Panc1 (cell line): ENCODE data around the gene ITGA11. TPM values are rescaled to one million over a fixed set of nuclear protein-coding genes. Genes with fewer than 3 reads are reported as not detected.

Experiments
- ATAC-seq: fragments of 200-7000 bp; cut with Tn5 transposase; 2 replicates; pipeline ENCODE4 v1.9.1; 2020; ENCODE audit warnings: mild to moderate bottlenecking, moderate library complexity
- BruUV-seq: library from RNA; stranded (reverse); fragments of 400-500 nt; replicated peaks from 2 replicates; lab custom pipeline; 2021; lab: Mats Ljungman, UMichigan
- CTCF ChIA-PET: fragments of 300-600 bp; sonication (Branson Sonifier 250); formaldehyde crosslinking; loops from one replicate; lab custom pipeline; 2022; ENCODE audit warnings: antibody characterized with exemption; lab: Charles Lee
- POLR2A ChIA-PET: fragments of 300-600 bp; sonication (Branson Sonifier 250); formaldehyde crosslinking; loops from one replicate; lab custom pipeline; 2022; ENCODE audit warnings: antibody characterized with exemption; lab: Charles Lee
- DNase-seq: peaks from one replicate; pipeline ENCODE4 v3.0.0-alpha.2; 2010; ENCODE audit warnings: low read depth, low spot score
- H3K27ac ChIP-seq: 2 replicates; pipeline ENCODE4 v1.5.1; 2011; ENCODE audit warnings: mild to moderate bottlenecking, low read length, inconsistent platforms
- H3K27me3 ChIP-seq: fragments of 200-500 bp; sonication (Bioruptor generic); 2 replicates; pipeline ENCODE4 v1.6.0; 2014; ENCODE audit warnings: low read length, inconsistent platforms; ENCODE audit not compliant: control insufficient read depth, insufficient read depth
- H3K36me3 ChIP-seq: fragments of 200-500 bp; sonication (Bioruptor generic); 2 replicates; pipeline ENCODE4 v1.5.1; 2014; ENCODE audit warnings: inconsistent platforms, mild to moderate bottlenecking, low read length, moderate library complexity; ENCODE audit not compliant: control insufficient read depth, insufficient read depth
- H3K4me1 ChIP-seq: 2 replicates; pipeline ENCODE4 v1.5.1; 2011; ENCODE audit warnings: inconsistent platforms, mild to moderate bottlenecking, low read length, moderate library complexity; ENCODE audit not compliant: control insufficient read depth, insufficient read depth
- H3K4me3 ChIP-seq, 2 experiments: 2 replicates each; pipeline ENCODE4 v1.5.1; 2011 to 2012; ENCODE audit warnings: low read depth in 2 of 2, low read length in 2 of 2, mild to moderate bottlenecking in 2 of 2, inconsistent platforms in 1 of 2, moderate library complexity in 1 of 2
- H3K9me3 ChIP-seq: fragments of 200-500 bp; sonication (Bioruptor generic); 2 replicates; pipeline ENCODE4 v1.5.1; 2014; ENCODE audit warnings: low read depth, mild to moderate bottlenecking, inconsistent platforms, low read length, moderate library complexity; ENCODE audit not compliant: control insufficient read depth, insufficient read depth
- POLR2AphosphoS5 ChIP-seq: IDR thresholded peaks from 2 replicates; pipeline ENCODE4 v1.6.1; 2012; ENCODE audit warnings: mild to moderate bottlenecking, low read depth, low read length, moderate library complexity
- SIN3A ChIP-seq: IDR thresholded peaks from 2 replicates; pipeline ENCODE4 v1.6.1; 2012; ENCODE audit warnings: low read depth, mild to moderate bottlenecking, low read length, moderate library complexity, borderline replicate concordance; ENCODE audit not compliant: insufficient read depth
- TCF7L2 ChIP-seq: IDR thresholded peaks from 2 replicates; pipeline ENCODE4 v1.6.1; 2011; ENCODE audit warnings: mild to moderate bottlenecking, low read depth, low read length, inconsistent platforms
- in situ Hi-C: cut with HindIII; loops from 2 replicates; pipeline ENCODE4 v1.10.0; 2016; ENCODE audit warnings: low sequenced_read_pairs, low pct_unique_long_range_greater_than_20kb
- intact Hi-C: fragments of 100-400 bp; cut with micrococcal nuclease; formaldehyde crosslinking; loops from one replicate; pipeline ENCODE4 v1.10.0; 2022; ENCODE audit not compliant: unreplicated experiment
- total RNA-seq: library from RNA; stranded (reverse); gene quantifications from one replicate; pipeline ENCODE4 v1.2.1, GENCODE V29; 2021; ENCODE audit not compliant: unreplicated experiment
- TF ChIP-seq, protein P1 (sequence below), 2 experiments: IDR thresholded peaks; 2 replicates each; pipeline ENCODE4 v1.6.1; 2011 to 2012; ENCODE audit warnings: low read depth in 2 of 2, control low read depth in 1 of 2, low read length in 1 of 2, mild to moderate bottlenecking in 1 of 2, moderate library complexity in 1 of 2; ENCODE audit not compliant: insufficient read depth in 1 of 2
- TF ChIP-seq, protein P2 (sequence below): fragments of 450-650 bp; IDR thresholded peaks from 2 replicates; pipeline ENCODE4 v1.5.1; 2017; ENCODE audit warnings: mild to moderate bottlenecking

ITGA11 gene
- total RNA-seq, 1 experiment from 2014 or later = 0.28 TPM

DNA sequence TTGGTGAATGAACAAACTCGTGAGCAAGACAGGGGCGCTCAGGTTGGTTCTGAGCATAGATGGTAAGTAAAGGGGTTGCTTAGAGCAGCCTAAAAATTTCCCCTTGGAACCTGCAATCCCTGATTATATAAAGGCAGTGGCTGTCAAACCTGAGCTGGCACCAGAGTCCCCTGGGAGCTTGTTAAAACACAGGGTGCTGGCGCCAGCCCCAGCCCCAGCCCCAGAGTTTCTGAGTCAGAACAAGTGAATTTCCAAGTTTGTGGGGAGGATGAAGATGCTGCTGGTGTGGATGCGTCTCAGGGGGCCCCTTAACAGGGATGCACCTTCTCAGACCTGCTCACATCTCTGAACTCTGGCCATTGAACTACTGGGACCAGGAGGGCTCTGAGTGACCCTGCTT lies 106.2 kb downstream of the ITGA11 start:
- Histone ChIP-seq H3K36me3 (no peaks in the 10 kb centered on the region), H3K9me3 (no peaks in the 10 kb centered on the region), H3K27me3 (no peaks in the 10 kb centered on the region; the same call in 1 of the 2 replicates), H3K27ac (no peak overlapping the region), H3K4me1 (no peaks in the 10 kb centered on the region), H3K4me3 (no peak overlapping the region)
- in situ Hi-C loops (no loop called here), intact Hi-C loops (no loop called here)
- BruUV-seq = no TSS peak
- no peak for ATAC-seq
- no peak for DNase-seq
- CTCF ChIA-PET = no interaction called here
- TF ChIP-seq SIN3A = no peak
- TF ChIP-seq, protein P1, sequence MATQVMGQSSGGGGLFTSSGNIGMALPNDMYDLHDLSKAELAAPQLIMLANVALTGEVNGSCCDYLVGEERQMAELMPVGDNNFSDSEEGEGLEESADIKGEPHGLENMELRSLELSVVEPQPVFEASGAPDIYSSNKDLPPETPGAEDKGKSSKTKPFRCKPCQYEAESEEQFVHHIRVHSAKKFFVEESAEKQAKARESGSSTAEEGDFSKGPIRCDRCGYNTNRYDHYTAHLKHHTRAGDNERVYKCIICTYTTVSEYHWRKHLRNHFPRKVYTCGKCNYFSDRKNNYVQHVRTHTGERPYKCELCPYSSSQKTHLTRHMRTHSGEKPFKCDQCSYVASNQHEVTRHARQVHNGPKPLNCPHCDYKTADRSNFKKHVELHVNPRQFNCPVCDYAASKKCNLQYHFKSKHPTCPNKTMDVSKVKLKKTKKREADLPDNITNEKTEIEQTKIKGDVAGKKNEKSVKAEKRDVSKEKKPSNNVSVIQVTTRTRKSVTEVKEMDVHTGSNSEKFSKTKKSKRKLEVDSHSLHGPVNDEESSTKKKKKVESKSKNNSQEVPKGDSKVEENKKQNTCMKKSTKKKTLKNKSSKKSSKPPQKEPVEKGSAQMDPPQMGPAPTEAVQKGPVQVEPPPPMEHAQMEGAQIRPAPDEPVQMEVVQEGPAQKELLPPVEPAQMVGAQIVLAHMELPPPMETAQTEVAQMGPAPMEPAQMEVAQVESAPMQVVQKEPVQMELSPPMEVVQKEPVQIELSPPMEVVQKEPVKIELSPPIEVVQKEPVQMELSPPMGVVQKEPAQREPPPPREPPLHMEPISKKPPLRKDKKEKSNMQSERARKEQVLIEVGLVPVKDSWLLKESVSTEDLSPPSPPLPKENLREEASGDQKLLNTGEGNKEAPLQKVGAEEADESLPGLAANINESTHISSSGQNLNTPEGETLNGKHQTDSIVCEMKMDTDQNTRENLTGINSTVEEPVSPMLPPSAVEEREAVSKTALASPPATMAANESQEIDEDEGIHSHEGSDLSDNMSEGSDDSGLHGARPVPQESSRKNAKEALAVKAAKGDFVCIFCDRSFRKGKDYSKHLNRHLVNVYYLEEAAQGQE (IDR thresholded peaks at IDR 0.05; ENCODE audit: insufficient read depth in 1 of 2, low read depth in 2 of 2, low read length in 1 of 2) = no peak
- no peak for TF ChIP-seq POLR2AphosphoS5
- TF ChIP-seq TCF7L2 = no peak
- TF ChIP-seq, protein P2, sequence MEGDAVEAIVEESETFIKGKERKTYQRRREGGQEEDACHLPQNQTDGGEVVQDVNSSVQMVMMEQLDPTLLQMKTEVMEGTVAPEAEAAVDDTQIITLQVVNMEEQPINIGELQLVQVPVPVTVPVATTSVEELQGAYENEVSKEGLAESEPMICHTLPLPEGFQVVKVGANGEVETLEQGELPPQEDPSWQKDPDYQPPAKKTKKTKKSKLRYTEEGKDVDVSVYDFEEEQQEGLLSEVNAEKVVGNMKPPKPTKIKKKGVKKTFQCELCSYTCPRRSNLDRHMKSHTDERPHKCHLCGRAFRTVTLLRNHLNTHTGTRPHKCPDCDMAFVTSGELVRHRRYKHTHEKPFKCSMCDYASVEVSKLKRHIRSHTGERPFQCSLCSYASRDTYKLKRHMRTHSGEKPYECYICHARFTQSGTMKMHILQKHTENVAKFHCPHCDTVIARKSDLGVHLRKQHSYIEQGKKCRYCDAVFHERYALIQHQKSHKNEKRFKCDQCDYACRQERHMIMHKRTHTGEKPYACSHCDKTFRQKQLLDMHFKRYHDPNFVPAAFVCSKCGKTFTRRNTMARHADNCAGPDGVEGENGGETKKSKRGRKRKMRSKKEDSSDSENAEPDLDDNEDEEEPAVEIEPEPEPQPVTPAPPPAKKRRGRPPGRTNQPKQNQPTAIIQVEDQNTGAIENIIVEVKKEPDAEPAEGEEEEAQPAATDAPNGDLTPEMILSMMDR = no peak
- POLR2A ChIA-PET = no interaction called here

DNA sequence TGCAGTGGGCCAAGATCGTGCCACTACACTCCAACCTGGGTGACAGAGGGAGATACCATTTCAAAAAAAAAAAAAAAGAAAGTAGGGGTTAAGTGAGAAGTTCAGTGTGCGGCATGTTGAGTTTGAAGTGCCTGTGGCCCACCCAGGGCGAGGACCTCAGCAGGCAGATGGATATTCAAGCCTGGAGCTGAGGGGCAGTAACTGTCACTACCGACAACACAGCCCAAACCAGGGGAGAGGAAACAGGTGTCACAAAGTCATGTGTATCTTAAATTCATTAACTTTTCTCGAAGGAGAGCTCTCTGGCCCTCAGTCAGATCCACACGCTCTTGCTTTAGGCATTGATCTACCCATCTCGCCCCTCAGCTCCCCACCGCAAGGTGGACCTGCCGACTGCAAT lies 109.2 kb downstream of the ITGA11 start:
- intact Hi-C loops (no loop called here), in situ Hi-C loops (no loop called here)
- Histone ChIP-seq H3K27ac (no peak overlapping the region), H3K4me3 (no peak overlapping the region), H3K27me3 (no peaks in the 10 kb centered on the region; the same call in 1 of the 2 replicates), H3K36me3 (no peaks in the 10 kb centered on the region), H3K9me3 (no peaks in the 10 kb centered on the region), H3K4me1 (no peaks in the 10 kb centered on the region)
- no peak for TF ChIP-seq TCF7L2
- no peak for TF ChIP-seq POLR2AphosphoS5
- no peak for TF ChIP-seq SIN3A
- TF ChIP-seq, protein P1 (IDR thresholded peaks at IDR 0.05; ENCODE audit: insufficient read depth in 1 of 2, low read depth in 2 of 2, low read length in 1 of 2) = no peak
- TF ChIP-seq, protein P2 = no peak
- no TSS peak for BruUV-seq
- ChIA-PET POLR2A (no interaction called here), CTCF (interaction anchor here (1.5 kb wide), 1 partner anchor 17 kb away, joined by 4 read pairs; no protein-coding TSS in a partner anchor)
- no peak for ATAC-seq
- DNase-seq = no peak
